ENCODE data around the gene GMFB.
A peak's percentile ranks its signal among the peaks of the same experiment; 100 is the strongest.

GMFB gene

GRCh38 chr14:54488646-54489317 is at the start of gene GMFB:
Gene GMFB, minus strand, starts transcription at chr14:54488980. Its CDS starts 53 bp downstream, at chr14:54488927.
- ChIA-PET CTCF (interaction anchor here (0.5 to 2.1 kb wide), 7 partner anchors 15 to 315 kb away, joined by 3 to 4 read pairs (median 3); no protein-coding TSS in a partner anchor), POLR2A (interaction anchor here (0.7 to 1.2 kb wide), 5 partner anchors 24 to 538 kb away, joined by 3 to 7 read pairs (median 5); partner anchors contain the start of genes CDKN3, SOCS4 and WDHD1)
- Histone ChIP-seq H3K27ac (ENCODE audit: extremely low read depth, low read depth, low read length) (peak within 1 kb of the TSS; percentile 87), H3K4me3 (ENCODE audit: low read depth, low read length) (peak within 1 kb of the TSS; percentile 95), H3K4me1 (ENCODE audit: control insufficient read depth, insufficient read depth, low read length) (peaks cover 15% of the 10 kb centered on the region), H3K36me3 (ENCODE audit: control insufficient read depth in 2 of 2, insufficient read depth in 1 of 2, low read length in 2 of 2) (no peaks in the 10 kb centered on the region; a peak in 1 of 3 replicates), H3K9me3 (ENCODE audit: control insufficient read depth, insufficient read depth, low read depth, low read length) (no peaks in the 10 kb centered on the region)
- TF ChIP-seq ZNF501 (tag by site-specific recombination; IDR thresholded peaks at IDR 0.05) (0 out of 2 replicates have a peak, but pooled peaks have one; percentile 52), ZNF549 (tag by site-specific recombination; IDR thresholded peaks at IDR 0.05) (no peak), ZNF776 (tag by site-specific recombination; IDR thresholded peaks at IDR 0.05; ENCODE audit: borderline replicate concordance) (no peak), ZNF639 (tag by site-specific recombination; IDR thresholded peaks at IDR 0.05) (peak; percentile 32; the same call in 1 of the 2 replicates), ZNF791 (tag by site-specific recombination; IDR thresholded peaks at IDR 0.05) (no peak), ZNF391 (tag by site-specific recombination; IDR thresholded peaks at IDR 0.05; ENCODE audit: borderline replicate concordance, low read depth) (peak; percentile 83), KLF8 (tag by site-specific recombination; IDR thresholded peaks at IDR 0.05) (no peak; the same call in 1 of the 2 replicates), ZNF514 (tag by site-specific recombination; IDR thresholded peaks at IDR 0.05) (no peak), ZEB2 (tag by site-specific recombination; IDR thresholded peaks at IDR 0.05) (no peak; the same call in 1 of the 2 replicates), KLF1 (tag by site-specific recombination; IDR thresholded peaks at IDR 0.05) (peak; percentile 73), ZNF2 (tag by site-specific recombination; IDR thresholded peaks at IDR 0.05) (no peak; the same call in 1 of the 2 replicates), ZNF112 (tag by site-specific recombination; IDR thresholded peaks at IDR 0.05) (no peak), ZNF658 (tag by site-specific recombination; IDR thresholded peaks at IDR 0.05) (no peak), ZNF747 (tag by site-specific recombination; IDR thresholded peaks at IDR 0.05) (no peak), ZNF704 (tag by site-specific recombination; IDR thresholded peaks at IDR 0.05) (no peak), PRDM2 (tag by site-specific recombination; IDR thresholded peaks at IDR 0.05; ENCODE audit: borderline replicate concordance) (no peak), CTCF (tag by site-specific recombination; IDR thresholded peaks at IDR 0.05) (peak; percentile 64)
- TF ChIP-seq, protein P1, sequence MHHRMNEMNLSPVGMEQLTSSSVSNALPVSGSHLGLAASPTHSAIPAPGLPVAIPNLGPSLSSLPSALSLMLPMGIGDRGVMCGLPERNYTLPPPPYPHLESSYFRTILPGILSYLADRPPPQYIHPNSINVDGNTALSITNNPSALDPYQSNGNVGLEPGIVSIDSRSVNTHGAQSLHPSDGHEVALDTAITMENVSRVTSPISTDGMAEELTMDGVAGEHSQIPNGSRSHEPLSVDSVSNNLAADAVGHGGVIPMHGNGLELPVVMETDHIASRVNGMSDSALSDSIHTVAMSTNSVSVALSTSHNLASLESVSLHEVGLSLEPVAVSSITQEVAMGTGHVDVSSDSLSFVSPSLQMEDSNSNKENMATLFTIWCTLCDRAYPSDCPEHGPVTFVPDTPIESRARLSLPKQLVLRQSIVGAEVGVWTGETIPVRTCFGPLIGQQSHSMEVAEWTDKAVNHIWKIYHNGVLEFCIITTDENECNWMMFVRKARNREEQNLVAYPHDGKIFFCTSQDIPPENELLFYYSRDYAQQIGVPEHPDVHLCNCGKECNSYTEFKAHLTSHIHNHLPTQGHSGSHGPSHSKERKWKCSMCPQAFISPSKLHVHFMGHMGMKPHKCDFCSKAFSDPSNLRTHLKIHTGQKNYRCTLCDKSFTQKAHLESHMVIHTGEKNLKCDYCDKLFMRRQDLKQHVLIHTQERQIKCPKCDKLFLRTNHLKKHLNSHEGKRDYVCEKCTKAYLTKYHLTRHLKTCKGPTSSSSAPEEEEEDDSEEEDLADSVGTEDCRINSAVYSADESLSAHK (tag by site-specific recombination; IDR thresholded peaks at IDR 0.05) = no peak
- TF ChIP-seq, protein P2, sequence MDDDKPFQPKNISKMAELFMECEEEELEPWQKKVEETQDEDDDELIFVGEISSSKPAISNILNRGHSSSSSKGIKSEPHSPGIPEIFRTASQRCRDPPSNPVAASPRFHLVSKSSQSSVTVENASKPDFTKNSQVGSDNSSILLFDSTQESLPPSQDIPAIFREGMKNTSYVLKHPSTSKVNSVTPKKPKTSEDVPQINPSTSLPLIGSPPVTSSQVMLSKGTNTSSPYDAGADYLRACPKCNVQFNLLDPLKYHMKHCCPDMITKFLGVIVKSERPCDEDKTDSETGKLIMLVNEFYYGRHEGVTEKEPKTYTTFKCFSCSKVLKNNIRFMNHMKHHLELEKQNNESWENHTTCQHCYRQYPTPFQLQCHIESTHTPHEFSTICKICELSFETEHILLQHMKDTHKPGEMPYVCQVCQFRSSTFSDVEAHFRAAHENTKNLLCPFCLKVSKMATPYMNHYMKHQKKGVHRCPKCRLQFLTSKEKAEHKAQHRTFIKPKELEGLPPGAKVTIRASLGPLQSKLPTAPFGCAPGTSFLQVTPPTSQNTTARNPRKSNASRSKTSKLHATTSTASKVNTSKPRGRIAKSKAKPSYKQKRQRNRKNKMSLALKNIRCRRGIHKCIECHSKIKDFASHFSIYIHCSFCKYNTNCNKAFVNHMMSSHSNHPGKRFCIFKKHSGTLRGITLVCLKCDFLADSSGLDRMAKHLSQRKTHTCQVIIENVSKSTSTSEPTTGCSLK (tag by site-specific recombination; IDR thresholded peaks at IDR 0.05) = no peak
- TF ChIP-seq, protein P3, sequence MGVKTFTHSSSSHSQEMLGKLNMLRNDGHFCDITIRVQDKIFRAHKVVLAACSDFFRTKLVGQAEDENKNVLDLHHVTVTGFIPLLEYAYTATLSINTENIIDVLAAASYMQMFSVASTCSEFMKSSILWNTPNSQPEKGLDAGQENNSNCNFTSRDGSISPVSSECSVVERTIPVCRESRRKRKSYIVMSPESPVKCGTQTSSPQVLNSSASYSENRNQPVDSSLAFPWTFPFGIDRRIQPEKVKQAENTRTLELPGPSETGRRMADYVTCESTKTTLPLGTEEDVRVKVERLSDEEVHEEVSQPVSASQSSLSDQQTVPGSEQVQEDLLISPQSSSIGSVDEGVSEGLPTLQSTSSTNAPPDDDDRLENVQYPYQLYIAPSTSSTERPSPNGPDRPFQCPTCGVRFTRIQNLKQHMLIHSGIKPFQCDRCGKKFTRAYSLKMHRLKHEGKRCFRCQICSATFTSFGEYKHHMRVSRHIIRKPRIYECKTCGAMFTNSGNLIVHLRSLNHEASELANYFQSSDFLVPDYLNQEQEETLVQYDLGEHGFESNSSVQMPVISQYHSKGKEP (tag by site-specific recombination; IDR thresholded peaks at IDR 0.05) = no peak
